Heart left ventricle (tissue), 13 donors: ENCODE data around the gene DNAH3.

Experiments used
- POLR2A ChIP-seq, 2 donors: fragments of 450-650 bp; IDR thresholded peaks; one replicate each; pipeline ENCODE4 v1.6.1; 2017; ENCODE audit warnings: antibody characterized with exemption in 2 of 2, mild to moderate bottlenecking in 2 of 2, moderate library complexity in 2 of 2
- TF ChIP-seq, protein P1 (sequence below), 12 donors: fragments of 200-600 bp; sonication (generic) in 4 of 12; IDR thresholded peaks; one replicate each; pipeline versions ENCODE4 v1.5.0 to v1.8.0; 2018 to 2022; ENCODE audit warnings: antibody characterized with exemption in 12 of 12, mild to moderate bottlenecking in 5 of 12
- donor health status: ischemic (EF 13 %, LVEDD 7.1; RV severe dilation, severe dysfunction).
- donor health status: DM: no; HTN: yes; CAD: no.
- donor health status: DM: no; HTN: no; CAD: no.
- donor health status: ischemic (EF 25% LVEDD 6.9; RV normal size, moderate dysfunction).
- donor health status: ischemic (EF 25% LVEDD 5.7; RV mildly dilated, moderate dysfunction).
- donor health status: ischemic (EF 35%, LVEDD 5.7; RV mildly dilated, moderate dysfunction).
- donor health status: nonischemic (EF 11% LVEDD 7.7; RV severe dilation, severe dysfunction).
- donor health status: DM: yes; HTN: yes; CAD: no.
- donor health status: PGD.
- donor health status: ischemic (EF 29% LVEDD 5.4; RV normal size, mild dysfunction).
- donor health status: nonischemic (EF 23%, LVEDD 6.1; RV moderate dilation, normal function).

DNA sequence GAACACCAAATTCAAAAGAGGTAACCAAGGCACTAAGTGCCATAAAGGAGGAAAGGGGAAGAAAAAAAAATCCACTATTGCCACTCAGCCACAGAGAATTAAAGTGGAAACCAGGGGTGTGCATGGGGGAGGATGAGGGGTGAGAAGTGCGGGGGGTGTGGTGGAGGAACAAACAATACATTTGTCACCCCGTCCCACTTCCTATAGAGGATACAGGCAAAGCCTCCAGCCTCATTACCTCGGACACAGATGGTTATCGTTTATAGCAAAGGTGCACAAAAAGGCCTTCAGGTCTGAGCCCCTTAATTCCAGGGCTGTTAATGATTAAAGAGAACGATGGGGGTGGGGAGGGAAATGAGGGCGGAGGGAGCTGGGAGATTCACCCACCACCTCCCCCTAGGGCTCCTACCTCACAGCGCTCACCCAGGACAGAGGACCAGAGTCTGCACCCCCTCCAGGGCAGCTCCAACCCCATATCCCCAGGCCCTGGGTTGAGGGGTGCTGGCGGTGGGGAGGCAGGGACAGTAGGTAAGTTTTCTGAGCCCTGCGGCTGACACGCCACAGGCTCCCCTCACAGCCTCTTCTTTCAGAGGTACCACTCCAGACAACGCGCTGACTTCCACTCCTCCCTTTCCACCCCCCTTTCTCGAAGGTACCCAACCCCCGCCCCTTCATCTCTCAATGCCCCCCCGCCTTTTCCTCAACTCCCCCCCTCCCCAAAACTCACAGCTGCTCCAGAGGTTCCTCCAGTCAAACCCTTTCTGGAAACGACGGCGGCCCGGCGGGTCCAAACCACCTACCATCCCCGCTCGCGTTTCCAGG is 251.0 kb downstream of the DNAH3 start:
- TF ChIP-seq, protein P1, sequence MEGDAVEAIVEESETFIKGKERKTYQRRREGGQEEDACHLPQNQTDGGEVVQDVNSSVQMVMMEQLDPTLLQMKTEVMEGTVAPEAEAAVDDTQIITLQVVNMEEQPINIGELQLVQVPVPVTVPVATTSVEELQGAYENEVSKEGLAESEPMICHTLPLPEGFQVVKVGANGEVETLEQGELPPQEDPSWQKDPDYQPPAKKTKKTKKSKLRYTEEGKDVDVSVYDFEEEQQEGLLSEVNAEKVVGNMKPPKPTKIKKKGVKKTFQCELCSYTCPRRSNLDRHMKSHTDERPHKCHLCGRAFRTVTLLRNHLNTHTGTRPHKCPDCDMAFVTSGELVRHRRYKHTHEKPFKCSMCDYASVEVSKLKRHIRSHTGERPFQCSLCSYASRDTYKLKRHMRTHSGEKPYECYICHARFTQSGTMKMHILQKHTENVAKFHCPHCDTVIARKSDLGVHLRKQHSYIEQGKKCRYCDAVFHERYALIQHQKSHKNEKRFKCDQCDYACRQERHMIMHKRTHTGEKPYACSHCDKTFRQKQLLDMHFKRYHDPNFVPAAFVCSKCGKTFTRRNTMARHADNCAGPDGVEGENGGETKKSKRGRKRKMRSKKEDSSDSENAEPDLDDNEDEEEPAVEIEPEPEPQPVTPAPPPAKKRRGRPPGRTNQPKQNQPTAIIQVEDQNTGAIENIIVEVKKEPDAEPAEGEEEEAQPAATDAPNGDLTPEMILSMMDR (IDR thresholded peaks at IDR 0.05) = no peak
- no peak for TF ChIP-seq POLR2A (IDR thresholded peaks at IDR 0.05)
